Keratinocyte (primary cell): ENCODE results near the gene EHD3. TPM values are rescaled to one million over a fixed set of nuclear protein-coding genes. Genes with fewer than 3 reads are reported as not detected.
"Not testable (repeated sequence)": the region's sequence is repeated elsewhere in the genome, so short reads cannot be mapped to it uniquely, and the experiment has no call there.

Experiments
- DNase-seq: peaks from one replicate; pipeline ENCODE4 v3.0.0-alpha.2; 2011; ENCODE audit warnings: low read depth, missing footprints, low spot score
- FAIRE-seq: peaks from 2 replicates; lab custom pipeline; 2011; peaks lifted over from hg19 to GRCh38; lab: Jason Lieb, UNC
- H2AFZ ChIP-seq: 2 replicates; pipeline ENCODE4 v1.6.0; 2012; ENCODE audit warnings: low read length, control low read depth, inconsistent platforms; ENCODE audit not compliant: control insufficient read depth
- H3K27ac ChIP-seq: 2 replicates; pipeline ENCODE4 v1.5.1; 2011; ENCODE audit warnings: low read length; ENCODE audit not compliant: control insufficient read depth, insufficient read depth
- H3K27me3 ChIP-seq: 3 replicates; pipeline ENCODE4 v1.6.0; 2011; ENCODE audit warnings: low read length; ENCODE audit not compliant: control insufficient read depth, insufficient read depth; ENCODE audit errors: extremely low read depth
- H3K36me3 ChIP-seq, 2 experiments: 2 replicates in 1 of 2; 3 replicates in 1 of 2; pipeline ENCODE4 v1.5.1; 2011; ENCODE audit warnings: low read length in 2 of 2, mild to moderate bottlenecking in 1 of 2; ENCODE audit not compliant: control insufficient read depth in 2 of 2, insufficient read depth in 2 of 2; ENCODE audit errors: extremely low read depth in 1 of 2
- H3K4me1 ChIP-seq: 3 replicates; pipeline ENCODE4 v1.5.1; 2011; ENCODE audit warnings: low read length; ENCODE audit not compliant: control insufficient read depth, insufficient read depth; ENCODE audit errors: extremely low read depth
- H3K4me2 ChIP-seq: 3 replicates; pipeline ENCODE4 v1.6.0; 2011; ENCODE audit warnings: low read depth, low read length; ENCODE audit not compliant: control insufficient read depth, insufficient read depth; ENCODE audit errors: extremely low read depth
- H3K4me3 ChIP-seq, 3 experiments: fragments of 200-600 bp in 1 of 3; sonication (generic) in 1 of 3; 2 replicates in 2 of 3; 3 replicates in 1 of 3; pipeline ENCODE4 v1.5.1; 2011 to 2016; ENCODE audit warnings: low read length in 3 of 3, mild to moderate bottlenecking in 3 of 3, control low read depth in 2 of 3, inconsistent platforms in 1 of 3, low read depth in 1 of 3, mixed read lengths in 1 of 3, mixed run types in 1 of 3, moderate library complexity in 1 of 3; ENCODE audit not compliant: control insufficient read depth in 2 of 3, insufficient read depth in 2 of 3; ENCODE audit errors: extremely low read depth in 1 of 3
- H3K79me2 ChIP-seq: 2 replicates; pipeline ENCODE4 v1.6.0; 2012; ENCODE audit warnings: low read length; ENCODE audit not compliant: control insufficient read depth, insufficient read depth
- H3K9ac ChIP-seq: 3 replicates; pipeline ENCODE4 v1.6.0; 2011; ENCODE audit warnings: low read length; ENCODE audit not compliant: control insufficient read depth, insufficient read depth; ENCODE audit errors: extremely low read depth
- H3K9me1 ChIP-seq: 3 replicates; pipeline ENCODE4 v1.6.0; 2011; ENCODE audit warnings: low read length; ENCODE audit not compliant: control insufficient read depth, insufficient read depth; ENCODE audit errors: extremely low read depth
- H3K9me3 ChIP-seq: 2 replicates; pipeline ENCODE4 v1.5.1; 2012; ENCODE audit warnings: low read depth, low read length; ENCODE audit not compliant: control insufficient read depth
- H4K20me1 ChIP-seq: 3 replicates; pipeline ENCODE4 v1.6.0; 2011; ENCODE audit warnings: low read length; ENCODE audit not compliant: control insufficient read depth, insufficient read depth; ENCODE audit errors: extremely low read depth
- EZH2 ChIP-seq: IDR thresholded peaks from one replicate; pipeline ENCODE4 v1.6.1; 2012; ENCODE audit warnings: inconsistent platforms, mild to moderate bottlenecking, low read length, moderate library complexity
- dilution Hi-C: fragments of 300-500 bp; cut with MboI; formaldehyde crosslinking; loops from one replicate; pipeline ENCODE4 v1.7.0; 2020; ENCODE audit warnings: low sequenced_read_pairs; ENCODE audit not compliant: extremely low pct_ligation_motif_present
- polyA plus RNA-seq, 5 experiments: library from polyadenylated mRNA; depleted of rRNA in 3 of 5; stranded (reverse) in 3 of 5; stranded (forward) in 1 of 5; unstranded in 1 of 5; fragments of >200 nt; gene quantifications; 1 replicate in 1 of 5; 2 replicates in 3 of 5; 3 replicates in 1 of 5; pipeline versions ENCODE4 v1.2.1 to v1.2.3, GENCODE V29; 2011 to 2012; ENCODE audit warnings: missing spikeins in 2 of 5, low read depth in 1 of 5, low replicate concordance in 1 of 5
- TF ChIP-seq, protein P1 (sequence below), 3 experiments: IDR thresholded peaks in 1 of 3; conservative IDR thresholded peaks in 1 of 3; optimal IDR thresholded peaks in 1 of 3; 2 replicates in 2 of 3; 3 replicates in 1 of 3; pipeline versions ENCODE3 to v1.5.1; 2011; ENCODE audit warnings: low read length in 3 of 3, mild to moderate bottlenecking in 3 of 3, moderate library complexity in 2 of 3, control low read depth in 1 of 3, inconsistent platforms in 1 of 3; ENCODE audit not compliant: insufficient read depth in 2 of 3; ENCODE audit errors: extremely low read depth in 1 of 3

Gene EHD3
- polyA plus RNA-seq, 1 donor (not counting 4 experiments of a cell fraction or from before 2014, with no cell fraction given): 5.1 TPM

DNA sequence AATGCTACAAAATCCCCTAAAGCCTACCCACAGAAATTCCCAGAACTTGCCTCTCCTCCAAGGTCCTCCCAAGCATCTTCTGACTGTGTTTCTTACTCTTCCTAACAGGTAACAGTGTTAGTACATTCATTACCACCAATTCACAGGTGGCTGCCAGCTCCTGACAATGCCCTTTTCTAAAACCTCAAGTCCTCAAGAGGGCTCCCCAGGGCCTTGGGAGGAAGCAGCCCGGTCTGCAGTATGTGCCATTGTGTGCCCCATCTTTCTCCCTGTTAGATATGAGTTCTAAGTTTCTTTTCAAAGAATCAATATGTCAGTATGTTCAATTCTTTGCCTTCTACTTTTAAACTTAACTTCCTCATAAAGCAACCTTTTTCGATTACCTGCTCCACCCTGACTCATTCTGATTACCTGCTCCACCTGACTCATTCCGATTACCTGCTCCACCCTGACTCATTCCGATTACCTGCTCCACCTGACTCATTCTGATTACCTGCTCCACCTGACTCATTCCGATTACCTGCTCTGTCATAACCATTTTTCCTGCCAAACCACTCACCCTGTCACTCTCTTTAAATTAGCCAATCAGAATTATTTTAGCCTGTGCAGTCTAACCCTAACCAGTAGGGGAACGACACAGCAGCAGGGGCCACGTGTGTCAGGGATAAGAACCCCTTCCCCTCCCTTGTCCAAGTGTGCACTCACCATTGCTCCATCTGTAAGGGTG is 49.4 kb downstream of the EHD3 start:
- peak; percentile 44 for DNase-seq
- H3K36me3 ChIP-seq, H4K20me1 ChIP-seq, H3K79me2 ChIP-seq, H3K9ac ChIP-seq, FAIRE-seq, H3K4me3 ChIP-seq, H3K9me3 ChIP-seq, dilution Hi-C loops, H3K4me2 ChIP-seq, H3K9me1 ChIP-seq, H3K27me3 ChIP-seq, H2AFZ ChIP-seq: not testable (repeated sequence)
- TF ChIP-seq, protein P1, sequence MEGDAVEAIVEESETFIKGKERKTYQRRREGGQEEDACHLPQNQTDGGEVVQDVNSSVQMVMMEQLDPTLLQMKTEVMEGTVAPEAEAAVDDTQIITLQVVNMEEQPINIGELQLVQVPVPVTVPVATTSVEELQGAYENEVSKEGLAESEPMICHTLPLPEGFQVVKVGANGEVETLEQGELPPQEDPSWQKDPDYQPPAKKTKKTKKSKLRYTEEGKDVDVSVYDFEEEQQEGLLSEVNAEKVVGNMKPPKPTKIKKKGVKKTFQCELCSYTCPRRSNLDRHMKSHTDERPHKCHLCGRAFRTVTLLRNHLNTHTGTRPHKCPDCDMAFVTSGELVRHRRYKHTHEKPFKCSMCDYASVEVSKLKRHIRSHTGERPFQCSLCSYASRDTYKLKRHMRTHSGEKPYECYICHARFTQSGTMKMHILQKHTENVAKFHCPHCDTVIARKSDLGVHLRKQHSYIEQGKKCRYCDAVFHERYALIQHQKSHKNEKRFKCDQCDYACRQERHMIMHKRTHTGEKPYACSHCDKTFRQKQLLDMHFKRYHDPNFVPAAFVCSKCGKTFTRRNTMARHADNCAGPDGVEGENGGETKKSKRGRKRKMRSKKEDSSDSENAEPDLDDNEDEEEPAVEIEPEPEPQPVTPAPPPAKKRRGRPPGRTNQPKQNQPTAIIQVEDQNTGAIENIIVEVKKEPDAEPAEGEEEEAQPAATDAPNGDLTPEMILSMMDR (optimal IDR thresholded peaks at IDR 0.05 in 1 of 3, IDR thresholded peaks at IDR 0.05 in 1 of 3, conservative IDR thresholded peaks at IDR 0.05 in 1 of 3; ENCODE audit: extremely low read depth in 1 of 3, insufficient read depth in 2 of 3, low read length in 3 of 3): peak in 2 of 3 experiments; percentile 18 to 23
- Histone ChIP-seq H3K27ac (peak overlapping the region; percentile 36), H3K4me1 (peaks cover 25% of the 10 kb centered on the region)

- Histone ChIP-seq H3K27ac (no peak overlapping the region), H3K9me1 (no peaks in the 10 kb centered on the region), H3K4me1 (peaks cover 25% of the 10 kb centered on the region), H3K4me3 (no peak overlapping the region), H3K9ac (no peak overlapping the region), H3K36me3 (no peaks in the 10 kb centered on the region), H2AFZ (no peak overlapping the region), H3K4me2 (no peak overlapping the region), H3K9me3 (no peaks in the 10 kb centered on the region), H4K20me1 (no peaks in the 10 kb centered on the region), H3K79me2 (no peaks in the 10 kb centered on the region), H3K27me3 (no peaks in the 10 kb centered on the region)
- FAIRE-seq (no peak), DNase-seq (no peak)
- no peak for TF ChIP-seq EZH2
- TF ChIP-seq, protein P1 (optimal IDR thresholded peaks at IDR 0.05 in 1 of 3, IDR thresholded peaks at IDR 0.05 in 1 of 3, conservative IDR thresholded peaks at IDR 0.05 in 1 of 3; ENCODE audit: extremely low read depth in 1 of 3, insufficient read depth in 2 of 3, low read length in 3 of 3): no peak
- dilution Hi-C loops: no loop called here
These were observed 50.2 kb downstream of the EHD3 start for GRCh38 chr2:31284107-31284506.
